Endothelial cell of hepatic sinusoid (primary cell): ENCODE data around the gene HIPK2.

Source experiments
- in situ Hi-C: cut with HindIII; loops from 2 replicates; pipeline ENCODE4 v1.10.0; 2017; ENCODE audit warnings: low sequenced_read_pairs

The HIPK2 gene

DNA sequence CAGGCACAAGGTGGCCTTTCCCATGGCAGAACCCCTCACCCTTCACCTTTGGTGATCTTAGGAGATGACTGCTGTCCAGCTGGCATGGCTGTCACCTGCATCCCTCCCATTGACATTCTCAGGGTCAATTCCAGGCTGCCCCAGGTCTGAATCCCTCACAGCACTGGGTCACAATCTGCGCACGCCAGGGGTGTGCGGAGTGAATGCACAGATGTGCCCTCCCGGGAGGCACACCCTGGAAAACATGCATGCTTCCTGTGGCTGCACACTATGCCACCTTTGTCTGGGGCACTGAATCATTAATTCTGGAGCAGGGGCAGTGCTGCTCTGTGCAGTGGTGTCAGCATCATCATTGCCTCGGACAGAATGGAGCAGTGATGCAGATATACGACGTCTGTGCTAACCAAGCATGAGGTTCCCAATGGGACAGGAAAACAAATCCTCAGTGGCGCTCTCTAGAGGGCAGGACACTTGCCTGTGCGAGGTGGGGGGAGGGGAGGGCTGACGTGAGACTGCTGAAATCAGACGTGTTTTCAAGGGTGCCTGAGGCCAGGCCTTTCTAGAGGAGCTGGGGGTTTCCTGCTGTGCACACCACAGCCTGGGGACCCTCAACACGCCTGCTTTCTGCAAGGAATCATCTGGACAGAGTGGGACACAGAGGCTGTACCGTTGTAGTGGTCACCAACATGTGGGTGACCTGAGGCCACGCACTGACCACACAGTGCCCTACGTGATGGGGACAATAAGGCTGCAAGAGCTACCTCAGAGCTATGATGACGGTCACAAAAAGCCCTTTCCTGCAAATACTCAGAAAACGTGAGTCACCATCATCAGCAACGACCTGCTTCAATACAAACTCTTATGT is 77.9 kb downstream of the HIPK2 start:
- in situ Hi-C loops, result no loop called here

DNA sequence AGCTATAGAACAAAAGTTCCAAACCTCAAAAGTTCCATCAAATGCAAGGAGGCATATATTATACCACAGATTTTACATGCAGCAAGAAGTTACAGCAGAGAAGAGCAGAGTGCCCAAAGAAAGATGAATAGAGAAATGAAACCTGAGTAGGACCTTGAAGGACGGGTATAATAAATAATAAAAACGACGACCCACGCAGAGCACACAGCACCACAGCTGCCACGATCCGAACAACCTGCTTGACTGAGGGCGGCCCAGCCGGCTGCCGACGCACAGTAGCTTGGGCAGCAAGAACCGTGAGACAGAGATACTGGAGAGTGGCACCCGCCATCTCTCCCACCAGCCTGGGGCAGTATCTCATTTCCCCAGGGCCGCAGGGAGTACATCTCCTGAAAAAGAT is 79.0 kb downstream of the HIPK2 start:
- in situ Hi-C loops, result no loop called here

DNA sequence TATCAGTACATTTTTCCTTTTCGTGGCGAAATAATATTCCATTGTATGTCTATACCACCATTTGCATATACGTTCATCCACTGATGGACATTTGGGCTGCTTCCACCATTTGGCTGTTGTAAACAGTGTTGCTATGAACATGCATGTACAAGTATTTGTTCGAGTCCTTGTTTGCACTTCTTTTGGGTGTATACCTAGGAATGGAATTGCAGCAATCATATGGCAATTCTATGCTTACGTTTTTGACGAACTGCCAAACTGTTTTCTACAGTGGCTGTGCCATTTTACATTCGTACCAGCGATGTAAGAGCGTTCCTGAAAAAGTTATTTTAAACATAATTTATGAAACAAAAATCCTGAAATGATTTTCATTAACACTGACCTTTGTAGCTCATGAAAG is 79.5 kb downstream of the HIPK2 start:
- in situ Hi-C loops, result no loop called here

DNA sequence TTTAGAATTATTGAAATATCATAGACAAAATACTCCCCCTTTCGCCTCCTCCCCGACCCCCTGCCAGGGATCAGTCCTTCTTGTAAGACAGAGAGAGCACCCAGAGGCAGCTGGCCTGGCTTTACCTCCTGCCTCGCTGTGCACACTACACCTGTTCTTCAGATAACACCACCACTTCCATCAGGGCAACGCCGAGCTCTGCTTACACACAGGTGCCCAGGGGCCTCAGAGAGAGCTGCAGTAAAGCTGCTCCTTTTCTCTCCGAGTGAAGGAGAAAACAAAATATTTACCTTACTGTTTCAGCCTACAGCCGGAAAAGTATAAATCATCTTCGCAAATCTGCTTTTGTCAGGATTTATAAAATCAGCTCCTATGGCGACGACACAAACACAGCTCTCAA is 80.7 kb downstream of the HIPK2 start:
- in situ Hi-C loops, result no loop called here

- in situ Hi-C loops, result no loop called here
Measured at GRCh38 chr7:139696552-139696951, 81.2 kb downstream of the HIPK2 start.

GRCh38 chr7:139695588-139695987 is 82.2 kb downstream of the HIPK2 start:
- in situ Hi-C loops, result no loop called here

GRCh38 chr7:139695051-139695450 is 82.7 kb downstream of the HIPK2 start:
- in situ Hi-C loops, result no loop called here

GRCh38 chr7:139694389-139694676 is 83.5 kb downstream of the HIPK2 start:
- in situ Hi-C loops, result no loop called here

DNA sequence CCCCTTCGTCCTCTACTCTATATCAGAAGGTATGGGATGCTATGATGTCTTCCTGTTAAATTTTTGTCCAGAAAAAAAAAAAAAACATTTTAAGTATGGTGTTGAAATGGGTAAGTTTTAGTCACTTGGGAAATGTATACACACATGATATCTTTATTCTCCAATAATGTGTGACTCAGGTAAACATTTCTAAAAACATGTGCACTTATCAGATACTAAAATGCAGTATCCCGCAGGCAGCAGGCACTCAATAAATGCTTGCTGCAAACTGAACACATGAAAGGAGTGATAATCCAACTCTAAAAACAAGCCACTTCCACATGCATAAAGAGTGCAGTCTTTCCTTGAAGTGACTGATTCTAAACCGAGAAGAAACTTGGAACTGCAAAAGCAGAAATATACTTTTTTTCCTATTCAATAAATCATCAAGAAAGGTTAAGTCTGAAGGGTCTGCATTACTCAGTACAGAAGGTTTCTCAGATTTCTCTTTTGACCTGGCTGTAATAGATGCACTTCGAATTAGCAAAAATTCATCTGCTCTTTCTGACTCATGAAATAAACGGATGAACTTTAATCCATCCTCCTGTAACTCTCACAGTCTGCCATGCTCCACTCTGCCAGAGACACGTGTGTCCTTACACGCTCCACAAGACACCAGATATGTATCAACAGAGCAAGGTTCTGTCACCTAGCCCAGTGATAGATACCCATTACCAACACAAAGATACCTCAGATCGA is 84.0 kb downstream of the HIPK2 start:
- in situ Hi-C loops, result no loop called here

DNA sequence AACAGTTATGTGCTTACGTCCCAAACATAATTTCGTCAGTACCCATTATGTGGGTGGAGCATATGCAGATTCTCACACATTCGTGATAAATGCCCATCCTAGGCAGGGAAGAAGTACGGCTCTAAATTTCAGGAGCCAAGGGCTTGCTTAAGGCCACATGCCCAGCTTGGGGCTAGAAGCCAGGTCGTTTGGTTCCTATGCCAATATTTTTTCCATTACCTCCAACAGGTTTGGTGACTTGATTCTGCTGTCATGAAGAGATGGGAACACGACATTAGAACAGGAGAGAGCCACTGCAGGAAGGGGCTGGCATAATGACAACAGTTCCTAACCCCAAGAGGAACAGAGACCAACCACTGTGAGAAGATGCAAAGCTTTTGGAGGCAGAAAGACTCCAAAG is 85.1 kb downstream of the HIPK2 start:
- in situ Hi-C loops, result no loop called here

DNA sequence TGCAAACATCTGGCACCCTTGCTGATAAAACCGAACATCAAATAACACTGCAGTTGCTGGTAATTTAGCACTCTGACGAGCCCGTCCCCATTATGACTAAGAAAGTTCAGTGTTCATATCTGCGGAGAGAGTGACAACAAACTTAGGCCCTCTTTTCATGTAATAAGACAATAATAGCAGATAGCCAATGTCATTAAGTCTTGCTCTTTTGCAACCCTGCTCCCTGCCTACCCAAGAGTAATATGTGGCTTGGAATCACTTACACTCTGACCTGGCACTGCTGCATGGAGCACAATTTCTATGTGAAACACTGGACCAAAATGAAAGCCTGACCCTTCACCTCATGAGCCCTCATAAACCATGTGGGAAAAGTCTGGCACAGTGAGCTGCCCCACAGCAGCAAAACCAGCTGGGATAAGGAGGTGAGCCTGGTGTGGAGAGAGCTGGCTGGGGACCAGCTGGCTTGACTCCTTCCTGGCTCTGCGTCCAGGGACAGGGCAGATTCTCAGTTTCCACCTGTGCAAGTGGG is 86.5 kb downstream of the HIPK2 start:
- in situ Hi-C loops, result no loop called here

GRCh38 chr7:139687980-139688632 is 89.7 kb downstream of the HIPK2 start:
- in situ Hi-C loops, result no loop called here

- in situ Hi-C loops, result no loop called here
Measured at GRCh38 chr7:139687211-139687954, 90.4 kb downstream of the HIPK2 start.

- in situ Hi-C loops, result no loop called here
Measured at GRCh38 chr7:139683137-139683921, 94.5 kb downstream of the HIPK2 start.

- in situ Hi-C loops, result no loop called here
Measured at GRCh38 chr7:139682136-139683013, 95.4 kb downstream of the HIPK2 start.

GRCh38 chr7:139681812-139682135 is 96.0 kb downstream of the HIPK2 start:
- in situ Hi-C loops, result no loop called here

DNA sequence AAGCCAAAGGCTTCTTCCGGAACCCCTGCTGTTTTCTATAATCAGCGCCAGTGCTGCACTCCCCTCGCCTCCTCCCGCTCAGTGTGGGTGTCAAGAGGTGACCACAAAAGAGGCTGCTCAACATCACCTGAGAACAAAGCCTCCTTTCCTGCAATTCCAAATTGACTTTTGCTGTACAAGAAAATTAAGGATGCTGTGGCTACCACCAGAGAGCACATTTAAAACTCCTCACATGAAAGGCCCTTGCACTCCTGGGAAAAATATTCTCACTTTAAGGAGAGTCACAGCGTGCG is 96.4 kb downstream of the HIPK2 start:
- in situ Hi-C loops, result no loop called here

- in situ Hi-C loops, result no loop called here
Measured at GRCh38 chr7:139680676-139681462, 96.9 kb downstream of the HIPK2 start.
